GM18502 (cell line): ENCODE measurements around the gene TPBGL.

Source experiments
- ATAC-seq: cut with Tn5 transposase; IDR thresholded peaks from one replicate; pipeline ENCODE4 v1.9.1; 2021; ENCODE audit warnings: mild to moderate bottlenecking; ENCODE audit not compliant: unreplicated experiment, poor library complexity

Gene TPBGL

GRCh38 chr11:75244052-75244814 lies 3.7 kb downstream of the TPBGL start:
- ATAC-seq: no peak

- no peak for ATAC-seq
Observed at GRCh38 chr11:75245356-75246005, 4.9 kb downstream of the TPBGL start.

- ATAC-seq: no peak
Observed at GRCh38 chr11:75246006-75246670, 5.6 kb downstream of the TPBGL start.

GRCh38 chr11:75246671-75247350 lies 6.2 kb downstream of the TPBGL start:
- no peak for ATAC-seq

- no peak for ATAC-seq
Observed at GRCh38 chr11:75248924-75249256, 8.3 kb downstream of the TPBGL start.

GRCh38 chr11:75249704-75250103 lies 9.1 kb downstream of the TPBGL start:
- no peak for ATAC-seq

GRCh38 chr11:75254326-75254725 lies 13.8 kb downstream of the TPBGL start:
- no peak for ATAC-seq

GRCh38 chr11:75260396-75261170 lies 20.0 kb downstream of the TPBGL start:
- ATAC-seq: no peak

GRCh38 chr11:75261902-75262361 lies 21.4 kb downstream of the TPBGL start:
- ATAC-seq: no peak

GRCh38 chr11:75262436-75262835 lies 21.9 kb downstream of the TPBGL start:
- no peak for ATAC-seq

GRCh38 chr11:75262961-75263852 lies 22.6 kb downstream of the TPBGL start:
- no peak for ATAC-seq

GRCh38 chr11:75263944-75264349 lies 23.4 kb downstream of the TPBGL start:
- ATAC-seq: no peak

- ATAC-seq: no peak
Observed at GRCh38 chr11:75264356-75264755, 23.8 kb downstream of the TPBGL start.

- no peak for ATAC-seq
Observed at GRCh38 chr11:75264971-75265370, 24.4 kb downstream of the TPBGL start.

- no peak for ATAC-seq
Observed at GRCh38 chr11:75265851-75266531, 25.4 kb downstream of the TPBGL start.

GRCh38 chr11:75267171-75267970 lies 26.8 kb downstream of the TPBGL start:
- ATAC-seq: no peak

- no peak for ATAC-seq
Observed at GRCh38 chr11:75268626-75269366, 28.2 kb downstream of the TPBGL start.
